GM18951 (cell line): ENCODE data around the gene HEMK1.
A peak's percentile ranks its signal among the peaks of the same experiment; 100 is the strongest.

Experiments used
- POLR2A ChIP-seq: IDR thresholded peaks from 4 replicates; pipeline ENCODE4 v1.6.1; 2011; ENCODE audit warnings: mild to moderate bottlenecking; ENCODE audit not compliant: insufficient read length, insufficient read depth; ENCODE audit errors: extremely low read depth
- in situ Hi-C: fragments of 300-500 bp; cut with MboI; formaldehyde crosslinking; loops from one replicate; pipeline ENCODE4 v1.12.0; 2022; ENCODE audit warnings: low sequenced_read_pairs, mixed read lengths, inconsistent platforms; ENCODE audit not compliant: unreplicated experiment

Gene HEMK1

DNA sequence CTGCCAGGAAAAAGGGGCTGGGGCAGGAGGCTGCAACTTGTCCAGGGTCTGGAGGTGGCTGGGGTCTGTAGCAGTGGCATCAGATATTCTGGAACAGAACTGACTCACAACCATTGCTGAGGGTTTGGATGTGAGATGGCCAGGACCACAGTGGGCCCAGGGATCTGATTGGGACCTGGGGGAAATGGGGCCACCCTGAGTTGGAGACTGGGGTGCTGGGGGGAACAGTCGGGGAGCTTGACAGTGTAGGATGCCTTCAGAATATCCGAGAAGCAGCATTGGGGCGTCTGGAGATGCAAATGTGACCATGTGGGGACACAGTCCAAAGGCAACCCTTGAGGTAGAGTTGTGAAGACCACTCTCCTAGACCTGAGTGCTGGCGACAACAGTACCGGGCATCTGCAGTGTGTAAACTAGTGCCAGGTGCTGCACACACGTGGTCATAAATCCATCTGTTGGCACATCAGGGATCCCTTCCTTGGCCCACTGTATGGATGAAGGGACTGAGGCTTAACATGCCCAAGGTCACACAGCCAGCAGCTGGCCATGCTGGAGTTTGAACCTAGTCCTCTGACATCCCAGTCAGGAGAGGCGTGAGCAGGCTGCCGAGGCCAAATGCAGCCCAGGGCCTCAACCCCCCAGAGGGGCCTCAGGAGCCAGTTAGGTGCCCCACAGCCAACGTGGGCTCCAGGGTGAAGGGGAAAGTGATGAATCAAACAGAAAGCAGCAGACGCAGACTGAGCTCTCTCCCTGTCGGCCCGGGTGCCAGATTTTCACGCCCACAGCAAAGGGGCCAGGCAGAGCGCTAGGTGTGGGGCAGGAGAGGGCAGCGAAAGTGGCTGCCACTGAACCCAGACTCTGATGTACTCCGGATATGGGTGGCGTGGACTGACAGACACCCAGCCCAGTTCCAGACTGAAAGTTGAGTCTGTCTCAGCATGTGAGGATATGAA is 18.8 kb downstream of the HEMK1 start:
- in situ Hi-C loops: no loop called here
- peak; percentile 32 for TF ChIP-seq POLR2A

DNA sequence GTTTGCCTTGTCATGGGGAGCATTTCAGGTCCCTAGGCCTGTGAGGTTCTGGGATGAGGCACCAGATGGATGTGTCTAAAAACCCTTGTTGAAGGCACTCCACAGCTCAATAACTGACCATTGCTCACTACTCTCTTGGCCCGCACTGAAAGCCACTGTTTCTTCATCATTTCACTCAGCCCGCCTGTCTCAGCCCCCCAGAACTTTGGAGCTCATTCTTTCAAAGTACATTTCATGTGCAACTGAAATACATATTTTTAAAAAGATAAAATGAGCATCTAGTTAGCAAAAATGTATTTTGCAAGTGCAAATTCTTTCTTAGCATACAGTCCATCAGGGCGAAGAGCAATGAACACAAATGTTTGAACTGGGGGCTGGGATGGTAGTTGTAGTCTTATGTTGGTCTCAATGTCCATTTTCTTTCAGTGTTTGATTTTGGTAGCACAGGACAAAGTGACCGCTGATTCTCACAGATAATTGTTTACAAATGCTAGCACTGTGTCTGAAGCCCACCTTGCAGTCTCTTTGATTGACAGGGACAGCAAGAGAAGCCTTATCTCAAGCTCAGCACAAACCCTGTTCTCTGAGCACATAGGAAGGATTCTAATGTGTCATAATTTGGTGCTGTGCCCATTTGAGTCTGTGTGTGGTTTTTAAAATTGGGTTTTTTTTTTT is 19.6 kb downstream of the HEMK1 start:
- in situ Hi-C loops: no loop called here
- peak; percentile 5 for TF ChIP-seq POLR2A

DNA sequence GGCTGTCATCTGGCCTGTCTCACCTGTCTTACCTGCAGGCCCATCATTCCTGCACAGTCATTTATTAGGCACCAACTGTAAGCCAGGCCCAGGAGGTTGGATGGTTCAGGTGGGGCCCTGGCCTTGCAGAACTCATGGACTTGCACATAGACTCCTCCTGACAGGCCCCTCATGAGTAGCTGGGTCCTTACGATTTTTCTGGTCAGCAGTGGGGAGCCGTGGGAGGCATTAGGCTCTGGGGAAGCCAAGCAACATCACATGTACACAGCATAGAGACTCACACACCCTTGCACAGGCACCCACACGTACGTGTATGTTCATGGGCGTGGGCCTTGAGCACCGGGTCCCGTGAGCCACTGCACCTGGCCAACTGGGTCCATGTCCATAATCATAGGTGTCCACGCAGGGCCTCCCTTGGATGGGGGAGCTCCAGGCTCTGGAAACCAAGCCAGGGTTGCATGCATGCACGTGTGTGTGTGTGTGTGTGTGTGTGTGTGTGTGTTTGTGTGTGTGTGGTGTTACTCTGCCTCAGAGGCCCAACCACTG is 21.9 kb downstream of the HEMK1 start:
- in situ Hi-C loops: loop anchor here (10.0 kb wide), 1 partner anchor 616 kb away; no protein-coding TSS in a partner anchor
- no peak for TF ChIP-seq POLR2A

DNA sequence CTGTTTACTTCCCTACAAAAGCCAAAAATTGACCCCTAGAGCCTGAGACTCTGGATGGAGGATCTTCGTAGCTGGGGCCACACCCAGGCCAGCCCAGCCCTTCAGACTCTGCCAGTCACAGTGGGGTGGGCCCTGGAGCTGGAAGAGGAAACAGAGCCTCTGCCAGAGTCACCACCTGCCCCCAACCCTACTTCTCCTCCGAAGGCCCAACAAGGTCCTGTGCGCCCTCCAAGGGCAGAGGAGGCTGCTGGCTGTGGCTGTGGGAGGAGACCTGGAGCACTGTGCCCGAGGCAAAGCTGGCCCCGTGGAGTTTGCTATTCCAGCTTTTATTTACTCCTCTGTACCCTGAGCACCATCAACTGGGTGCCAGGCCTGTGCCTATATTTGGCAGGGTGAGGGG is 23.2 kb downstream of the HEMK1 start:
- no peak for TF ChIP-seq POLR2A
- in situ Hi-C loops: loop anchor here (10.0 kb wide), 1 partner anchor 618 kb away; no protein-coding TSS in a partner anchor

DNA sequence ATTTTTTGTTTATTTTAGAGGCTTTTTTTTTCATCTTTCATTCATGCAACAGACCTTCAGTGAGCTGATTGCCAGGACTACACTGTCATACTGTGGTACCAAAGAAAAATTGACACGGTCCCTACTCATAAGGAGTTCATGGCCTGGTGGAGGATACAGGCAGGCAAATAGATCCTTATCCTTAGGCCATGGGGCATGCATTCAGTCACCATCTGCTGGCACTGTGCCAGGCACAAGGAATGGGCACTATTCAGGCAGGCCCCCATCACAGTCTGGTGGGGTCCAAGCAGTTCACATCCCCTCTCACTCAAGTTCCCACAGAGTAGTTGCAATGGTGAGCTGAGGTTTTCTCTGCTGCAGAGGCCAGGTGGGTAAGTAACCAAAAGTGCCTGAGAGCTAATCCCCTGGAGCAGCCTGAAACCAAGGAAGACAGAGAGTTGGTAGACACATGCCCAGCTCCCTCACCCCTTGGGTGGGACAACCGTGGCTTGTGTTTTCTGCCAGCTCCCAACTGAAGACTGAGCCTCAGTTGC is 25.0 kb downstream of the HEMK1 start:
- TF ChIP-seq POLR2A: no peak
- in situ Hi-C loops: loop anchor here (10.0 kb wide), 1 partner anchor 620 kb away; no protein-coding TSS in a partner anchor

DNA sequence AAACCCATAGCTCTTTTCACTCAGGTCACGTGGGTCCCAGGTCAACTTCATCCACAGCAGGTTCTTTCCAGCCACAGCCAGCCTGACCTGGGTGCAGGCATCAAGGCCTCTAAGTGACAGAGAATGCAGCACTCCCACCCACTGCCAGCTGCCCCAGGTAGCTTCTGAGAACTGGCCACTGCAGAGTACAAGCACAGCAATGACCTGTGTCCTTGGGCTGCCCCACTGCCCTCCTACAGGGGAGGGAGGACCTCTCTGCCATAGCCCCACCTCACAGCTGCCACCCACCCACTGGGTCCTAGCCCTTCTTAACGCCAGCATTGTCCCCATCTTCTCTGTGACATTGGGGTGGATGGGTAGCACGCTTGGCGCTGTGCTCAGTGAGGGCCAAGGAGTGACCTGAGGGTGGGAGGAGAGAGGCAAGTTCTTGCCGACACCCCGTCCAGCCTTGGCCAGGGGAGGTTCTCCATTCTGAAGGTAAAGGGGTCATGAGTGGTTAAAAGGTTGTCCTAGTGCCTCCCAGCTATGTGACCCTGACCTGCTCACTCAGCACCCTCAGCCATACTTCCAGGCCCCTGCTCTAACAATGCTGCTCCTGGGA is 29.9 kb downstream of the HEMK1 start:
- TF ChIP-seq POLR2A: no peak
- in situ Hi-C loops: loop anchor here (10.0 kb wide), 1 partner anchor 624 kb away; no protein-coding TSS in a partner anchor

DNA sequence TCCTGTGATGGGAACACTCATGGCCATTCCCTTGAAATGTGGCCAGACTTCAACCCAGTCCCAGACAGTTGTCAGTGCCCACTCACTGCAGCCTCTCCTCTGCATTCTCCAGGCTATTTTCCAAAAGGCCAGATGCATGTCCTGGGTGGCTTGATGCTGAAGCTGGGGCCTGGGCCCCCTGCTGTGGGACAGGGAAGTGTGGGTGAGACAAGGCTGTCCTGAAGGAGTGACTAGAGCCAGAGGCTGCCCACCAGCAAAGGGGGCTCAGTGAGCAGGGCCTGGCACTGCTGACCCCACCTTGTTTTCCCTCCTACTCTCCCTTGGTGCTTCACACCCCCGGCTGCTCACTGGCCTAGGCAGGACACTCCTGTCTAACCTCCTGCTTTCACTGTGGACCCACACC is 30.4 kb downstream of the HEMK1 start:
- TF ChIP-seq POLR2A: no peak
- in situ Hi-C loops: loop anchor here (10.0 to 25.0 kb wide), 2 partner anchors 625 to 788 kb away; partner anchors contain the start of genes MANF and RBM15B

DNA sequence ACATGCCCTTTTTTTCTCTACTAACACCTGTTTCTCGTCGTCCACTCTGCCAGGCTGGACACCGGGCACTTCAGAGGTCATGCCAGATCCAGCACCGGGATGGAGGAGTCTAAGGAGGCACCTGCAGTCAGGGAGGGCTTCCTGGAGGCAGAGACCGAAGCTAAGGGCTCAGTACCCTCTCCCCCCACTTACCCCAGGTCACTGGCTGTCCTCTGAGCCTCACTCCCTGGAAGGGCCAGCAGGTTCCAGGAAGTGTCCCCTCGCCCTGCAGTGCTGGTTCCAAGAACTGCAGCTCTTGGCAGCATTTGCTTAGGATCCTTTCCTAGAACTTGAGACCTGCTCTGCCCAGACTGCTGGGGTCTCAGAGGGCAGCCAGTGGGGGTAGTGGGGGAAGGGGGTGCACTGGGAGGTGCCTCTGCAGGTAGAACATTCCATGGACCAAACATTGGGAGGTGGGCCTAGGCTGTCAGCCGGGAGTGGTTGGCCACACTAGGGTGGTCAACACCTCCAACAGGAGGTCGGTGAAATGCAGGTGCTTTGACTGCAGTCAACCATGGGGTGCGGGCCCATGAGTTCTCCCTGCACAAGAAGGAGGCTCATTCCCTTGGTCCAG is 30.9 kb downstream of the HEMK1 start:
- in situ Hi-C loops: loop anchor here (25.0 kb wide), 1 partner anchor 787 kb away; the partner anchor contains the start of genes MANF and RBM15B

DNA sequence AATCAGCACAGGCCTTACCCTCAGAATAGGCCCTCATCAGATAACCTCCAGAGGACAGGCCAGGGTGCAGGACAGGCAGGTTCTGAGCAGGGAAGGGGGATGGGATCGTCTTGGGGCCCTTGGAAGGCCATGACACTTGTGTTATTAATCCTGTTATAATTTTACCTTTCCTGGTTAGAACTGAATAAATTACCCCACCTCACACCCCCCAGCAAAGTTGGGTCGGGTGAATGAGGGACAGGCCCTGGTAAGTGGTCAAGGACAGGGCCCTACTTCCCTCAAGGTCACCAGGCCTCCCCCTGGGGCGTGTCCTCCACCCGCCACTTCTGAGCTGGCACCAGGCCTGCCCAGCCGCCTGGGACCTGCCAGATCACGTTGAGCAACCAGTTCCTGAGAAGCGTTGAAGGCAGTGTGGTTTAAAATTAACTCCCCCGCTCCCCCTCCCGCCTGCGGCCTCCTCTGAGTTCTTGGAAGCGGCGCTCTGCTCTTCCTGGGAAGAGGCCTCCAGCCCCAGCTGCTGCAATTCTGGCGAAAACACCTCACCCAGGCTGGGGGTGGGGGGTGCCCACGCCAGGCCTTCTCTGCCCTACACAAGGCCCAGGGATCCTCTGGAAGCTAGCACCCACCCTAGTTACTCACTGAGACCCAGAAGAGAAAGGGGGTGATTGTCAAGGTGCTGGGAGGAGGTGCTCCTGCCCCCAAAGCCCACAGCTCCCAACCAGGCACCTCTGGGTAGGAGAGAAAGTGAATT is 31.7 kb downstream of the HEMK1 start:
- in situ Hi-C loops: loop anchor here (25.0 kb wide), 1 partner anchor 786 kb away; the partner anchor contains the start of genes MANF and RBM15B
- TF ChIP-seq POLR2A: peak; percentile 44

More for the DNA sequence above, 30.9 kb downstream of the HEMK1 start:
- TF ChIP-seq POLR2A: no peak

DNA sequence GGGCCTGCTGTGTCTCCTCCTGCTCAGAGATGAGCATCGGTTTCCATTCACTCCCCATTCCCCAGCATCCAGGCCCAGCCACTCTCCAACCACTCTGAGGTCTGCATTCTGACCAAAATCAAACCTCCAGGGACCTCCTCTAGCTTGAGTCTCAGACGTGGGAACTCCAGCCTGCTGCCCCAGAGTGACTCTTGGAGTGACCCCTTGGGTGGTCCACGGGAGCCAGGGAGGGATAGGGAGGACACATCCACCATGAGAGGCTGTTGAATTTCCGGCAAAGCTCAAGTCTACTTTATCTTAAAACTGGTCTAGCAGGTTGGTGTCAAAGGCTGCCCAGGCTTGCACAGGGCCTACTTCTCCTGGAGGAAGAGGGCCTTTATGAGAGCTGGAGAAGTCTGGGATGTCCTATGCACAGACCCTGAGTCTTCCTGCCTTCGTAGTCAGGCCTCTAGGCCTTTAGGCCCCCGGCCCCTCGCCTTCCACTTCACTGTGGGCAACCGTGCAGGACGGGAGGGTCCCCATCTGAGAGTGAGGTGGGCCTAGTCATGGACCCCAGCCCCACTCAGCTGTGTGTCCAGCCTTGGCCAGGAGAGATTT is 33.4 kb downstream of the HEMK1 start:
- in situ Hi-C loops: loop anchor here (25.0 kb wide), 1 partner anchor 785 kb away; the partner anchor contains the start of genes MANF and RBM15B
- TF ChIP-seq POLR2A: no peak
